Cortex of kidney (tissue), 1 donor: Measurements from ENCODE around the gene PRICKLE3.
A peak's percentile ranks its signal among the peaks of the same experiment; 100 is the strongest.
"Not testable (repeated sequence)": the region's sequence is repeated elsewhere in the genome, so short reads cannot be mapped to it uniquely, and the experiment has no call there.

ENCODE experiments used
- DNase-seq: peaks from one replicate; lab custom pipeline; 2025; lab: John Stamatoyannopoulos, UW

Gene PRICKLE3

GRCh38 chrX:49183701-49184281, 2.4 kb downstream of the PRICKLE3 start:
- DNase-seq, result no peak

DNA sequence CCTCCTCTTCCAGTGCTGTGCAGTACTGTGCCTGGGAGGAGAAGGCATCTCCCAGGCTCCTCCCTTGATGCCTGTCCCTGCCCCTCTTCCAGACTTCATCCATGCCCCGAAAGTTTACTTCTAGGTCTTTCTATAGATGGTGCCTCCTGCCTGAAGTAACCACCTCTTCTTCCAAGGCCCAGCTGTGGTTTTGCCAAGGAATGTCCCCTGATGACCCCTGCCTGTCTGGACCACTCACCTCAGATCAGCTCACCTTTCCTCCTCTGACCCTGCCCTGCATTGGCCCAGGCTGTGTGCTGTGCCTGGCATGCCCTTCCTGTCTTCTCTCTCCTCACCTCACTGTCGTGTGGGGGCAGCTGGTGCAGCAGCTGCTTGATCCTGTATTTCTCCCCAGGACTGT, 6.8 kb downstream of the PRICKLE3 start:
- no peak for DNase-seq

GRCh38 chrX:49178537-49178936, 7.6 kb downstream of the PRICKLE3 start:
- no peak for DNase-seq

DNA sequence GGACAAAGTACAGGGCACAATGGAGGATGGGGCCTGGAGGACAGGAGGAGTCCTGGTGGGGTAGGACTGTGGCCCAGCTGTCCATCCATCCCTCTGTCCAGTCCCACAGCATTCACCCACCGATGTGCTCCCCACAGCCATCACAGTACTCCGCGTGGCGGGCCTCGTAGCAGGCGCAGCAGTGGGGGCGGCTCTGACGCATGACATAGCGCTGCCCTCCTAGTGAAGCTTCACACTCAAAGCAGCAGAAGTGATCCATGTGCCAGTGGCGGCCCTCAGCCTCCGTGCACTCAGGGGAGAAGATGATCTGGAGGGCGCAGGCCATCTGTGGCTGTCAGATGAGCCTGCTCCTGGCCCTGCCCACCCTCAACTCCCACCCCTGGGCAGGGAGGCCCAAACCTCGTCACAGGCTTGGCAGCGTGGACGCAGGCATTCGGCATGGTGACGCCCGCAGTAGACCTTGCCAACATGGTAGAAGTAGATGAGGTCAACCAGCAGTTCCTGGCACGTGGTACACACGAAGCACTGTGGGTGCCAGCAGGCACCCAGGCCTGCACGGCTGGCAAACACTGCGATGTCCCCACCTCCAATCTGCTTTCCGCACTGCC, 8.2 kb downstream of the PRICKLE3 start:
- DNase-seq, result no peak

DNA sequence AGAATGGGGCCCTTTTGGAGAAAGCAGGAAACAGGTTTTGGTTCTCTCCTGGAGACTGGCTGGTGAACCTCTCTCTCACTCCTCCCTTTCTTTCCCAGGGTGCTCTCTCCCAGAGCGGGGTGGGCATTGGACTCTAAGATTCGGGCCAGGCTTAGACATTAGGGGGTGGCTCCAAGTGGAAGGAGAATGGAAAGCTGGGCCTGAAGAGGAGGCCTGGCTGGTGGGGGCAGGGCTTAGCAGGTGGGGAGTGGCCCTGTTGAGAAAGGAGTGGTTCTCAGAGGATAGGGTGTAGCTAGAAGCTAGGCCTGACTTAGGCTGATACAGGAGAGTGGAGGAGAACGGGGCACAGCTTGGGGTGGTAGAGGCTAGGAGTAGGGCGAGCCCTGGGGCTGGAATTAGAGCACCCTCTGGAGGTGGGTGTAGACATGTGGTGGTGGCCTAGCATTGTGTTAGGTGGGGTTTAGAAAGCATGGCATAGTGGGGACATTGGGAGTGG, 8.8 kb downstream of the PRICKLE3 start:
- DNase-seq, result no peak

DNA sequence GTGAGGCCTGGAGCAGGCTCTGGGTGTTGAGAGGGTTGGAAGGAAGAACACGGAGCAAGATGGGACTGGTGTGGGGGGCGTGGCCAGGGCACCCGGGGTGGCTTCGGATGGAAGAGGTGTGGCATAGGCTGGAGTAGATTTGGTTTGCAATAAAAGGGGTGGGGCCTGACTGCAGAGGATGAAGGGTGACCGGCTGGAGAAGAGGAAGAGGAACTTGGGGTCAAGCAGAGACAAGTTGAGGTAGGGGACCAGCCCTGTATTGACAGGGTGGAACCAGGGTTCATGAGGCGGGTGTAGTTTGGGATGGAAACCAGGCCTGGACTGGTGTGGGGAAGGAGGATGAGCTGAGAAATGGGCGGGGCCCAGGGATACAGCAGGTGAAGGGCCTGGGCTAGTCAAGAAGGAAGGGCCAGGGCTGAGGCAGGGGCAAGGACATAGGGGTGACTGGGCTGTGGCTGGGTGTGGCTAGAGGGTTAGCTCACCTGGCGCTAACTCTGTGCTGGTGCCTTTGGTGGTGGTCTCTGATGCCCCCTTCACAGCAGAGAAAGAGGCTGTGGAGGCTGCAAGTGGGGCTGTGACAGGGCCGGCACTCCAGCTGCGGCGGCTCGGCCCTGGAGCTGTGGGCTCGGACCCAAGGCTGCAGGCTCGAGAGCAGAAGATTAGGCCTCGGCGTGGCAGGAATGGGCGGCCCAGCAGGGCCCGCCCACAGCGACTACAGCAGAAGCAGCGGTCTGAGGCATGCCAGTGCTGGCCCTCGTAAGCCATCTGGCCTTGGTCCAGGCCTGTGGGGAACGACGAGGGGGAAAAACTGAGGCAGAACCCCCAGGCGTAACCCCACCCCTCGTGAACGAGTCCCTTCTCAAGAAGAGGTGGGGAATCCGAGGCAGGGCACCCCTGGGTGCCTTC, 9.5 kb downstream of the PRICKLE3 start:
- DNase-seq, result no peak

GRCh38 chrX:49175435-49176274, 10.5 kb downstream of the PRICKLE3 start:
- DNase-seq, result no peak

DNA sequence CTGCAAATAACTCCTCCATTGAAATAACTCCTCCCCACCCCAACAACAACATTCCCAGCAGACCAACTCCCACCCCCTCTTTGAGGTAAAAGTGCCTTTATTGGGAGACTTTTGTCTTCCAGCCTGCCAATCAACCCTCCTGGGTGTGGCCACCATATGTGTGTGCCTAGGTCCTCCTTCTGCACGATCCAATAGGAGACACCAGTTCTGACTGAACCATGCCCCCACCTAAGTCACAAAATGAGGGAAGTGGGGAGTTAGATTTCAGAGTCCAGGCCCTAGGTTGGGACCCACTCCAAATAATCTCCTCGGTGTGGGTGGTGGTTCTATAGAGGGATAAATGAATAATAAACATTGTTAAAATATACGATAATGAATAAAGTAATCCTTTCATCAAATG, 11.4 kb downstream of the PRICKLE3 start:
- DNase-seq, result no peak

DNA sequence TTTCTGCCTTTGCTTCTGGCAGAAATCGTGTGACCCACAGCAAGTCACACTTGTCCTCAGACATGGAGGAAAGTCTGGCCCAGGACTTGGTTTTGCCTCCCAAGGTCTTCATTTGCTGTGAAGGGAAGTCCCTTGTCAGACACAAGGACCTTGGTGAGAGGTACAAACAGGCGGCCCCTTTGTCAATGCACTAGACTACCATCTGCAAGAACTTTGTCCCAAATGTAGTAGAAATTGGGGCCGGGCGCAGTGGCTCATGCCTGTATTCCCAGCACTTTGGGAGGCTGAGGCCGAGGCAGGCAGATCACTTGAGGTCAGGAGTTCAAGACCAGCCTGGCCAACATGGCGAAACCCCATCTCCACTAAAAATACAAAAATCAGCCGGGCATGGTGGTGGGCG, 12.6 kb downstream of the PRICKLE3 start:
- not testable (repeated sequence) for DNase-seq

- peak; percentile 5 for DNase-seq
Measured at GRCh38 chrX:49172280-49172780, 13.8 kb downstream of the PRICKLE3 start.

DNA sequence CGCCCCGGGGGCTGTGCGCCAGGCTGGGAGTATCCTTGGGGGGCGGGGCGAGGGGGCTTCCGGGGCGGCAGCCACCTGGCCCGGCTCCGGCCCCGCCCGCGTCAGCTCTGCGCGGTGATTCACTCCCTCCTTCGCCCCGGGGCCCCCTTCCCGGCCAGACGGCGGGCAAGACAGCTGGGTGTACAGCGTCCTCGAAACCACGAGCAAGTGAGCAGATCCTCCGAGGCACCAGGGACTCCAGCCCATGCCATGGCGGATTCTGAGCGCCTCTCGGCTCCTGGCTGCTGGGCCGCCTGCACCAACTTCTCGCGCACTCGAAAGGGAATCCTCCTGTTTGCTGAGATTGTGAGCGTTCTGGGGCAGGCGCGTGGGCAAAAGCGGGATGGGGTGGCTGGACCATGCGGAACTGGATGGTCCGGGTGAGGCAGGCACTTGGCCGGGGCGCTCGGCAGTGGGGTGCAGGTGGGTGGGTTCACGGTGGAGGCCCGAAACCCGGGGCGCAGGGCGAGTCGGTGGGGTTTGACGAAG, 14.4 kb downstream of the PRICKLE3 start, which contains the start of gene PLP2:
Gene PLP2, plus strand, starts transcription at position 147 of the 528 bp plus-strand sequence. Its CDS starts 103 bp downstream, at position 250.
- DNase-seq, result no peak

GRCh38 chrX:49167740-49168108, 18.4 kb downstream of the PRICKLE3 start:
- no peak for DNase-seq

GRCh38 chrX:49166914-49167739, 19.0 kb downstream of the PRICKLE3 start:
- DNase-seq, result peak; percentile 1

- DNase-seq, result no peak
Measured at GRCh38 chrX:49165901-49166881, 20.0 kb downstream of the PRICKLE3 start.

- DNase-seq, result no peak
Measured at GRCh38 chrX:49164589-49165360, 21.4 kb downstream of the PRICKLE3 start.

- DNase-seq, result peak; percentile 22
Measured at GRCh38 chrX:49163555-49164419, 22.4 kb downstream of the PRICKLE3 start.

DNA sequence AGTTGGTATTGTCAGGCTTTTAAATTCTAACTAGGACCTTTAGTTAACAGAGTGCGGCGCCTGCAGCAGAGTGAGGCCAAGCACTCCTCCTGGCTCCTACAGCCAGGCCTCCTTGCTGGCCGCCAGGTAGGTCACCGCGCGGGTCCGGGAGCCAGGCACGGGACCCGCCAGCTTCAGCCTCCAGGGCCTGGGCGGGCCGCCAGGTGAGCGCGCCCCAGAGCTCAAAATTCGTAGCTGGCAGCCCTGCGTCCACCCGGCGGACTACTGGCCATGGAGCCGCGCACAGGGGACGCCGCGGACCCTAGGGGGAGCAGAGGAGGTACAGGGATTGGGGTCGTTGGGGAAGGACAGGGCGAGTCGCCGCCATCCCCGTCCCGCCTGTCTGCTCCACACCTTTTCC, 23.6 kb downstream of the PRICKLE3 start, which contains the start of gene MAGIX:
Gene MAGIX, plus strand, starts transcription at position 139 of the 400 bp plus-strand sequence. Its CDS starts 132 bp downstream, at position 271.
- DNase-seq, result no peak
